Keratinocyte (primary cell): ENCODE measurements around the gene NIF3L1.

Source experiments
- EZH2 ChIP-seq: IDR thresholded peaks from one replicate; pipeline ENCODE4 v1.6.1; 2012; ENCODE audit warnings: inconsistent platforms, mild to moderate bottlenecking, low read length, moderate library complexity
- TF ChIP-seq, protein P1 (sequence below), 3 experiments: IDR thresholded peaks in 1 of 3; conservative IDR thresholded peaks in 1 of 3; optimal IDR thresholded peaks in 1 of 3; 2 replicates in 2 of 3; 3 replicates in 1 of 3; pipeline versions ENCODE3 to v1.5.1; 2011; ENCODE audit warnings: low read length in 3 of 3, mild to moderate bottlenecking in 3 of 3, moderate library complexity in 2 of 3, control low read depth in 1 of 3, inconsistent platforms in 1 of 3; ENCODE audit not compliant: insufficient read depth in 2 of 3; ENCODE audit errors: extremely low read depth in 1 of 3

DNA sequence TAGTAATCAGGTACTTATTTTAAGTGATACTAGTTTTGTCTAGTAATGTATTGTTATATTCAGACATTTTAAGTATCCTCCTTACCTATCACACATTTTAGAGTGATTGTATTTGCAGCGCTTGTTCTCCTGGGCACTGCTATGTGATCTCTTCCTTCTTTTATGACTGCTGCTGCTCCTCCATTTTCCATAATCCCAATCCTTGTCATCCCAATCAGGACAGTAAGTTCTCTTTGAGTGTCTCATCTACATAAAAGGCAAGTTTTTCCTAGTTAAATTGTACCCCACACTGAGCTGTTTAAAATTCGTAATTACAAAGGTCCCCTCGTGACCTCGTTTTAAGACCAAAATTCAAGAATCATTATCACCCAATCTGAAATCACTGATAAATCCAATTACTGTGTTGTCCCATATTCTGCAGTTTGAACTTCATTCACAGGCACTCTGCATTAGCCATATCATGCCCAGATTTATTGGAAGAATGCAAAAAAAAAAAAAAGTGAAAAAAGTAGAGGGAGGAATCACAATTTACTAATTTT, 27.5 kb upstream of the NIF3L1 start:
- TF ChIP-seq, protein P1, sequence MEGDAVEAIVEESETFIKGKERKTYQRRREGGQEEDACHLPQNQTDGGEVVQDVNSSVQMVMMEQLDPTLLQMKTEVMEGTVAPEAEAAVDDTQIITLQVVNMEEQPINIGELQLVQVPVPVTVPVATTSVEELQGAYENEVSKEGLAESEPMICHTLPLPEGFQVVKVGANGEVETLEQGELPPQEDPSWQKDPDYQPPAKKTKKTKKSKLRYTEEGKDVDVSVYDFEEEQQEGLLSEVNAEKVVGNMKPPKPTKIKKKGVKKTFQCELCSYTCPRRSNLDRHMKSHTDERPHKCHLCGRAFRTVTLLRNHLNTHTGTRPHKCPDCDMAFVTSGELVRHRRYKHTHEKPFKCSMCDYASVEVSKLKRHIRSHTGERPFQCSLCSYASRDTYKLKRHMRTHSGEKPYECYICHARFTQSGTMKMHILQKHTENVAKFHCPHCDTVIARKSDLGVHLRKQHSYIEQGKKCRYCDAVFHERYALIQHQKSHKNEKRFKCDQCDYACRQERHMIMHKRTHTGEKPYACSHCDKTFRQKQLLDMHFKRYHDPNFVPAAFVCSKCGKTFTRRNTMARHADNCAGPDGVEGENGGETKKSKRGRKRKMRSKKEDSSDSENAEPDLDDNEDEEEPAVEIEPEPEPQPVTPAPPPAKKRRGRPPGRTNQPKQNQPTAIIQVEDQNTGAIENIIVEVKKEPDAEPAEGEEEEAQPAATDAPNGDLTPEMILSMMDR (optimal IDR thresholded peaks at IDR 0.05 in 1 of 3, IDR thresholded peaks at IDR 0.05 in 1 of 3, conservative IDR thresholded peaks at IDR 0.05 in 1 of 3; ENCODE audit: extremely low read depth in 1 of 3, insufficient read depth in 2 of 3, low read length in 3 of 3) = no peak
- TF ChIP-seq EZH2 = no peak
